HCT116 (cell line): ENCODE results near the gene BCL11A. TPM values are rescaled to one million over a fixed set of nuclear protein-coding genes. Genes with fewer than 3 reads are reported as not detected.

Source experiments
- ATAC-seq: fragments of 200-7000 bp; cut with Tn5 transposase; 2 replicates; pipeline ENCODE4 v1.9.1; 2020; ENCODE audit warnings: mild to moderate bottlenecking, moderate library complexity
- BruUV-seq: library from RNA; stranded (reverse); fragments of 400-500 nt; replicated peaks from 2 replicates; lab custom pipeline; 2021; lab: Mats Ljungman, UMichigan
- CTCF ChIA-PET: fragments of 300-600 bp; sonication (Branson Sonifier 250); formaldehyde crosslinking; loops from one replicate; lab custom pipeline; 2021; ENCODE audit warnings: antibody characterized with exemption; lab: Charles Lee
- POLR2A ChIA-PET: fragments of 300-600, 350-600 bp; sonication (Branson Sonifier 250); formaldehyde crosslinking; loops from one replicate; lab custom pipeline; 2021; ENCODE audit warnings: antibody characterized with exemption; lab: Charles Lee
- RAD21 ChIA-PET, 2 experiments: fragments of 300-600 bp; sonication (Branson Sonifier 250); formaldehyde crosslinking; loops; one replicate each; lab custom pipeline; 2023; ENCODE audit warnings: low total read pairs in 2 of 2; ENCODE audit not compliant: uncharacterized antibody in 2 of 2, unreplicated experiment in 2 of 2, low non-redundant PET in 1 of 2; lab: Charles Lee
- DNase-seq: peaks from one replicate; pipeline ENCODE4 v3.0.0-alpha.2; 2010; ENCODE audit warnings: low read depth, low spot score
- H2AFZ ChIP-seq: fragments of 200-600 bp; shearing (Covaris generic), sonication (generic); 2 replicates; pipeline ENCODE4 v1.6.1; 2017; ENCODE audit warnings: low read depth, mixed run types, mixed read lengths, antibody characterized with exemption, low read length; ENCODE audit not compliant: poor library complexity, severe bottlenecking
- H3K27ac ChIP-seq: 2 replicates; pipeline ENCODE4 v1.5.1; 2012; ENCODE audit warnings: low read depth, low read length
- H3K27me3 ChIP-seq: fragments of 200-600 bp; sonication (generic); 2 replicates; pipeline ENCODE4 v1.6.1; 2016; ENCODE audit warnings: mixed run types, low read length, mixed read lengths; ENCODE audit not compliant: insufficient read depth
- H3K36me3 ChIP-seq, 2 experiments: fragments of 200-500 bp in 1 of 2; fragments of 200-600 bp in 1 of 2; sonication (Bioruptor generic) in 1 of 2; sonication (generic) in 1 of 2; 2 replicates each; pipeline versions ENCODE4 v1.5.1 to v1.6.1; 2014 to 2016; ENCODE audit warnings: low read length in 2 of 2, inconsistent platforms in 1 of 2, mixed read lengths in 1 of 2, mixed run types in 1 of 2; ENCODE audit not compliant: insufficient read depth in 2 of 2, control insufficient read depth in 1 of 2
- H3K4me1 ChIP-seq, 2 experiments: fragments of 200-600 bp in 1 of 2; sonication (generic) in 1 of 2; 2 replicates each; pipeline versions ENCODE4 v1.5.1 to v1.6.1; 2012 to 2017; ENCODE audit warnings: low read length in 2 of 2, inconsistent platforms in 1 of 2, mild to moderate bottlenecking in 1 of 2, mixed read lengths in 1 of 2, mixed run types in 1 of 2, moderate library complexity in 1 of 2; ENCODE audit not compliant: insufficient read depth in 2 of 2, control insufficient read depth in 1 of 2
- H3K4me2 ChIP-seq: fragments of 200-600 bp; sonication (generic); 2 replicates; pipeline ENCODE4 v1.6.1; 2017; ENCODE audit warnings: mixed run types, low read length, mixed read lengths
- H3K4me3 ChIP-seq, 2 experiments: fragments of 200-600 bp in 1 of 2; sonication (generic) in 1 of 2; replicated peaks in 1 of 2; 2 replicates each; pipeline ENCODE4 v1.5.1; 2011 to 2016; ENCODE audit warnings: low read length in 2 of 2, control low read depth in 1 of 2, low read depth in 1 of 2, mild to moderate bottlenecking in 1 of 2, mixed read lengths in 1 of 2, mixed run types in 1 of 2
- H3K79me2 ChIP-seq: fragments of 200-600 bp; sonication (generic); 2 replicates; pipeline ENCODE4 v1.6.1; 2017; ENCODE audit warnings: mild to moderate bottlenecking, mixed run types, low read length, moderate library complexity, mixed read lengths; ENCODE audit not compliant: insufficient read depth
- H3K9ac ChIP-seq: fragments of 200-600 bp; sonication (generic); 2 replicates; pipeline ENCODE4 v1.6.1; 2016; ENCODE audit warnings: low read length, mixed read lengths
- H3K9me2 ChIP-seq: fragments of 200-600 bp; sonication (generic), shearing (Covaris generic); 2 replicates; pipeline ENCODE4 v1.6.1; 2017; ENCODE audit warnings: mixed run types, mild to moderate bottlenecking, moderate library complexity; ENCODE audit not compliant: insufficient read depth
- H3K9me3 ChIP-seq, 2 experiments: fragments of 200-500 bp in 1 of 2; fragments of 200-600 bp in 1 of 2; sonication (Bioruptor generic) in 1 of 2; sonication (generic) in 1 of 2; 2 replicates each; pipeline ENCODE4 v1.6.1; 2014 to 2017; ENCODE audit warnings: low read length in 2 of 2, mixed read lengths in 2 of 2, inconsistent platforms in 1 of 2, low read depth in 1 of 2, mild to moderate bottlenecking in 1 of 2, mixed run types in 1 of 2, moderate library complexity in 1 of 2; ENCODE audit not compliant: control insufficient read depth in 1 of 2, insufficient read depth in 1 of 2
- H4K20me1 ChIP-seq: fragments of 200-600 bp; sonication (generic), shearing (Covaris generic); 2 replicates; pipeline ENCODE4 v1.6.1; 2017; ENCODE audit warnings: mixed run types, mild to moderate bottlenecking, moderate library complexity; ENCODE audit not compliant: insufficient read depth
- ATF3 ChIP-seq: IDR thresholded peaks from 2 replicates; pipeline ENCODE4 v1.6.1; 2012
- CBX3 ChIP-seq: IDR thresholded peaks from 2 replicates; pipeline ENCODE4 v1.6.1; 2012; ENCODE audit warnings: low read depth
- CTCF ChIP-seq, 3 experiments: fragments of 200-600 bp in 1 of 3; sonication (generic) in 1 of 3; IDR thresholded peaks in 2 of 3; conservative IDR thresholded peaks in 1 of 3; 2 replicates each; pipeline ENCODE4 v1.5.1; 2012 to 2017; ENCODE audit warnings: low read depth in 2 of 3, low read length in 2 of 3, antibody characterized with exemption in 1 of 3, borderline replicate concordance in 1 of 3, control low read depth in 1 of 3, mild to moderate bottlenecking in 1 of 3, mixed read lengths in 1 of 3, mixed run types in 1 of 3, moderate library complexity in 1 of 3; ENCODE audit not compliant: insufficient read depth in 1 of 3
- ELF1 ChIP-seq: IDR thresholded peaks from 2 replicates; pipeline ENCODE4 v1.6.1; 2012; ENCODE audit warnings: low read depth, borderline replicate concordance
- EZH2 ChIP-seq: fragments of 200-600 bp; sonication (generic); IDR thresholded peaks from 2 replicates; pipeline ENCODE4 v1.6.1; 2017; ENCODE audit warnings: antibody characterized with exemption, mixed run types
- EZH2phosphoT487 ChIP-seq: fragments of 200-600 bp; IDR thresholded peaks from 2 replicates; pipeline ENCODE4 v1.6.1; 2018; ENCODE audit warnings: antibody characterized with exemption, borderline replicate concordance
- FOSL1 ChIP-seq: IDR thresholded peaks from 2 replicates; pipeline ENCODE4 v1.6.1; 2012; ENCODE audit warnings: low read depth
- POLR2A ChIP-seq: IDR thresholded peaks from 2 replicates; pipeline ENCODE4 v1.7.0; 2011; ENCODE audit warnings: borderline replicate concordance; ENCODE audit not compliant: insufficient read depth, insufficient read length; ENCODE audit errors: extremely low read depth
- POLR2AphosphoS5 ChIP-seq: IDR thresholded peaks from 2 replicates; pipeline ENCODE4 v1.6.1; 2011; ENCODE audit warnings: mild to moderate bottlenecking, low read depth, low read length, moderate library complexity
- RAD21 ChIP-seq: IDR thresholded peaks from 2 replicates; pipeline ENCODE4 v1.6.1; 2012; ENCODE audit warnings: low read depth, mild to moderate bottlenecking
- REST ChIP-seq: IDR thresholded peaks from 2 replicates; pipeline ENCODE4 v1.6.1; 2012; ENCODE audit warnings: low read depth
- SIN3A ChIP-seq: IDR thresholded peaks from 2 replicates; pipeline ENCODE4 v1.6.1; 2012; ENCODE audit warnings: low read depth
- SP1 ChIP-seq: IDR thresholded peaks from 2 replicates; pipeline ENCODE4 v1.6.1; 2012; ENCODE audit warnings: low read depth
- SRF ChIP-seq: IDR thresholded peaks from 2 replicates; pipeline ENCODE4 v1.6.1; 2012; ENCODE audit warnings: low read depth
- TCF7L2 ChIP-seq: IDR thresholded peaks from 2 replicates; pipeline ENCODE4 v1.7.0; 2011; ENCODE audit warnings: borderline replicate concordance, inconsistent platforms; ENCODE audit not compliant: insufficient read depth, insufficient read length; ENCODE audit errors: extremely low read depth
- YY1 ChIP-seq: IDR thresholded peaks from 2 replicates; pipeline ENCODE4 v1.6.1; 2011; ENCODE audit warnings: low read length, low read depth, moderate library complexity, mild to moderate bottlenecking; ENCODE audit not compliant: insufficient replicate concordance; ENCODE audit errors: extremely low read depth
- ZFX ChIP-seq: fragments of 450-650 bp; IDR thresholded peaks from 2 replicates; pipeline ENCODE4 v1.6.1; 2017
- ZNF274 ChIP-seq: fragments of 200-500 bp; sonication (Bioruptor generic); IDR thresholded peaks from 2 replicates; pipeline ENCODE4 v1.6.1; 2014; ENCODE audit warnings: mild to moderate bottlenecking, low read depth, low read length, inconsistent platforms
- intact Hi-C: fragments of 100-400 bp; cut with micrococcal nuclease; formaldehyde crosslinking; loops from 2 replicates; pipeline ENCODE4 v1.10.0; 2022
- total RNA-seq: library from RNA; stranded (reverse); gene quantifications from one replicate; pipeline ENCODE4 v1.2.1, GENCODE V29; 2021; ENCODE audit not compliant: unreplicated experiment

The BCL11A gene
- total RNA-seq, 1 experiment from 2014 or later: 0.71 TPM

- no peak for TF ChIP-seq CTCF (IDR thresholded peaks at IDR 0.05 in 2 of 3, conservative IDR thresholded peaks at IDR 0.05 in 1 of 3; ENCODE audit: borderline replicate concordance in 1 of 3, insufficient read depth in 1 of 3, low read depth in 2 of 3, low read length in 2 of 3)
- TF ChIP-seq RAD21: no peak
- TF ChIP-seq, all 23 proteins: peak for 0
These were observed 35.6 kb upstream of the BCL11A start (continued) for GRCh38 chr2:60589104-60589503.

- Histone ChIP-seq H3K27me3 (peaks cover 3% of the 10 kb centered on the region; the same call in 1 of the 2 replicates), H3K36me3 (no peaks in the 10 kb centered on the region), H3K9me3 (no peaks in the 10 kb centered on the region), H2AFZ (no peak overlapping the region), H3K4me3 (no peak overlapping the region), H3K27ac (no peak overlapping the region), H3K9me2 (no peaks in the 10 kb centered on the region), H3K4me2 (0 out of 2 replicates have a peak overlapping the region, but pooled peaks have one; percentile 18), H4K20me1 (no peaks in the 10 kb centered on the region), H3K79me2 (no peaks in the 10 kb centered on the region), H3K9ac (no peak overlapping the region), H3K4me1 (peaks cover 0 to 14% of the 10 kb centered on the region in 2 experiments; a peak in 2 of 4 replicates)
- no peak for DNase-seq
- no peak for ATAC-seq
- ChIA-PET POLR2A (no interaction called here), RAD21 (no interaction called here), CTCF (interaction anchor here (0.9 to 1.0 kb wide), 2 partner anchors 21 to 25 kb away, joined by 3 read pairs; no protein-coding TSS in a partner anchor)
- BruUV-seq: no TSS peak
- intact Hi-C loops: no loop called here
- TF ChIP-seq SRF (no peak), ATF3 (no peak), TCF7L2 (no peak), EZH2phosphoT487 (no peak), SIN3A (no peak), ELF1 (no peak), EZH2 (no peak), ZNF274 (no peak), SP1 (no peak), ZFX (no peak), YY1 (no peak), REST (no peak), FOSL1 (no peak), POLR2AphosphoS5 (no peak), POLR2A (no peak), RAD21 (no peak), CBX3 (no peak)
These were observed 32.6 kb upstream of the BCL11A start for GRCh38 chr2:60586081-60586480.
